A549 (cell line): ENCODE data around the gene NGRN. TPM values are rescaled to one million over a fixed set of nuclear protein-coding genes. Genes with fewer than 3 reads are reported as not detected.
"Not testable (repeated sequence)": the region's sequence is repeated elsewhere in the genome, so short reads cannot be mapped to it uniquely, and the experiment has no call there.

Experiments
- ATAC-seq, 2 experiments: fragments of 200-7000 bp in 1 of 2; fragments of >200 bp in 1 of 2; cut with Nextera tagmentation in 1 of 2; cut with Tn5 transposase in 1 of 2; 3 replicates each; pipeline versions ENCODE4 v1.8.0 to v1.9.1; 2018 to 2020; ENCODE audit warnings: mild to moderate bottlenecking in 1 of 2, moderate library complexity in 1 of 2
- CTCF ChIA-PET: fragments of 300-600 bp; sonication (Branson Sonifier 250); formaldehyde crosslinking; extraction: SDS; loops from one replicate; lab custom pipeline; 2021; ENCODE audit warnings: antibody characterized with exemption, inconsistent platforms; lab: Yijun Ruan, JAX
- POLR2A ChIA-PET: fragments of 350-600 bp; formaldehyde crosslinking; extraction: SDS; loops from one replicate; lab custom pipeline; 2021; ENCODE audit warnings: antibody characterized with exemption, inconsistent platforms; lab: Yijun Ruan, JAX
- DNase-seq, 2 experiments: peaks; one replicate each; pipeline versions ENCODE4 v3.0.0 to v3.0.0-alpha.2; 2011 to 2016; ENCODE audit warnings: low read depth in 1 of 2, low spot score in 1 of 2
- FAIRE-seq: peaks from 2 replicates; lab custom pipeline; 2011; peaks lifted over from hg19 to GRCh38; lab: Jason Lieb, UNC
- H3K27ac ChIP-seq, 2 experiments: fragments of >200 bp; sonication (Bioruptor Twin); formaldehyde crosslinking; 3 replicates each; pipeline ENCODE4 v1.5.1; 2016 to 2017
- H3K4me1 ChIP-seq: fragments of >200 bp; sonication (Bioruptor Twin); formaldehyde crosslinking; 3 replicates; pipeline ENCODE4 v1.6.1; 2016
- H3K4me2 ChIP-seq: fragments of >200 bp; sonication (Bioruptor Twin); formaldehyde crosslinking; 3 replicates; pipeline ENCODE4 v1.6.1; 2016
- H3K4me3 ChIP-seq: fragments of >200 bp; sonication (Bioruptor Twin); formaldehyde crosslinking; 3 replicates; pipeline ENCODE4 v1.5.1; 2016
- H3K9me3 ChIP-seq: fragments of >200 bp; sonication (Bioruptor Twin); formaldehyde crosslinking; 3 replicates; pipeline ENCODE4 v1.6.1; 2016
- CEBPB ChIP-seq, 2 experiments: fragments of >200 bp in 1 of 2; sonication (Bioruptor Twin) in 1 of 2; formaldehyde crosslinking in 1 of 2; IDR thresholded peaks; 2 replicates each; pipeline ENCODE4 v1.6.1; 2012 to 2016
- CTCF ChIP-seq: fragments of >200 bp; sonication (Bioruptor Twin); formaldehyde crosslinking; IDR thresholded peaks from 3 replicates; pipeline ENCODE4 v1.5.1; 2016
- ESRRA ChIP-seq: fragments of 150-350 bp; IDR thresholded peaks from 2 replicates; pipeline ENCODE4 v1.6.1; 2014; ENCODE audit warnings: mild to moderate bottlenecking, low read length, borderline replicate concordance
- FOSB ChIP-seq: fragments of 250-450 bp; sonication (Bioruptor Pico); IDR thresholded peaks from 2 replicates; pipeline ENCODE4 v1.5.0; 2020; ENCODE audit warnings: mild to moderate bottlenecking, moderate library complexity
- FOSL2 ChIP-seq, 2 experiments: fragments of 450-650 bp in 1 of 2; fragments of >200 bp in 1 of 2; sonication (Bioruptor Twin) in 1 of 2; formaldehyde crosslinking; IDR thresholded peaks; 2 replicates each; pipeline versions ENCODE4 v1.5.0 to v1.6.1; 2016 to 2020; ENCODE audit warnings: mild to moderate bottlenecking in 1 of 2, moderate library complexity in 1 of 2
- FOXS1 ChIP-seq: fragments of 250-450 bp; sonication (Bioruptor Pico); IDR thresholded peaks from 2 replicates; pipeline ENCODE4 v1.5.0; 2020; ENCODE audit warnings: mild to moderate bottlenecking, moderate library complexity
- HMGXB4 ChIP-seq: fragments of 250-450 bp; sonication (Bioruptor Pico); IDR thresholded peaks from 2 replicates; pipeline ENCODE4 v1.5.0; 2021; ENCODE audit warnings: mild to moderate bottlenecking, moderate library complexity, borderline replicate concordance
- HOXB13 ChIP-seq: fragments of 250-450 bp; sonication (Bioruptor Pico); IDR thresholded peaks from 2 replicates; pipeline ENCODE4 v1.5.0; 2020; ENCODE audit warnings: low read depth, mild to moderate bottlenecking, moderate library complexity
- MAX ChIP-seq: IDR thresholded peaks from 2 replicates; pipeline ENCODE4 v1.6.1; 2012
- MAZ ChIP-seq: fragments of 150-350 bp; IDR thresholded peaks from 2 replicates; pipeline ENCODE4 v1.6.1; 2014; ENCODE audit warnings: antibody characterized with exemption, low read depth, low read length, borderline replicate concordance
- NFE2L2 ChIP-seq: fragments of 150-350 bp; conservative IDR thresholded peaks from 2 replicates; pipeline ENCODE4 v1.6.1; 2014; ENCODE audit warnings: low read length
- PBX3 ChIP-seq: IDR thresholded peaks from 2 replicates; pipeline ENCODE4 v1.6.1; 2012
- PHF8 ChIP-seq: fragments of 200-600 bp; sonication (generic); IDR thresholded peaks from 2 replicates; pipeline ENCODE4 v1.6.1; 2016; ENCODE audit warnings: low read depth, mild to moderate bottlenecking, antibody characterized with exemption, moderate library complexity, borderline replicate concordance
- RAD21 ChIP-seq, 2 experiments: fragments of >200 bp in 1 of 2; sonication (Bioruptor Twin) in 1 of 2; formaldehyde crosslinking in 1 of 2; IDR thresholded peaks in 1 of 2; conservative IDR thresholded peaks in 1 of 2; 2 replicates in 1 of 2; 3 replicates in 1 of 2; pipeline ENCODE4 v1.6.1; 2012 to 2018; ENCODE audit warnings: inconsistent platforms in 1 of 2
- RFX5 ChIP-seq: fragments of 450-650 bp; IDR thresholded peaks from 2 replicates; pipeline ENCODE4 v1.7.1; 2014; ENCODE audit warnings: antibody characterized with exemption, mild to moderate bottlenecking, moderate library complexity
- SMC3 ChIP-seq: fragments of >200 bp; sonication (Bioruptor Twin); formaldehyde crosslinking; IDR thresholded peaks from 3 replicates; pipeline ENCODE4 v1.6.1; 2018; ENCODE audit warnings: inconsistent platforms
- SREBF2 ChIP-seq: fragments of 450-650 bp; IDR thresholded peaks from 2 replicates; pipeline ENCODE4 v1.6.1; 2014; ENCODE audit warnings: mild to moderate bottlenecking, moderate library complexity
- TFCP2L1 ChIP-seq: fragments of 250-450 bp; sonication (Bioruptor Pico); IDR thresholded peaks from 2 replicates; pipeline ENCODE4 v1.5.0; 2021; ENCODE audit warnings: mild to moderate bottlenecking
- TP53 ChIP-seq: fragments of 250-450 bp; sonication (Bioruptor Pico); IDR thresholded peaks from 2 replicates; pipeline ENCODE4 v1.5.0; 2021; ENCODE audit warnings: mild to moderate bottlenecking, moderate library complexity
- USF2 ChIP-seq: fragments of 450-650 bp; IDR thresholded peaks from 2 replicates; pipeline ENCODE4 v1.6.1; 2014; ENCODE audit warnings: antibody characterized with exemption
- ZC3H11A ChIP-seq: fragments of 450-650 bp; IDR thresholded peaks from 2 replicates; pipeline ENCODE4 v1.6.1; 2014; ENCODE audit warnings: antibody characterized with exemption, mild to moderate bottlenecking
- WGBS: methylation state at CpG from one replicate; pipeline ENCODE4 v1.1.6; 2017; ENCODE audit errors: missing lambda C conversion rate; 5-methylcytosine and 5-hydroxymethylcytosine counted together
- polyA plus RNA-seq, 4 experiments: library from polyadenylated mRNA; depleted of rRNA in 3 of 4; stranded (reverse); fragments of >200 nt; fragmentation: RNase III in 1 of 4; extraction: RNeasy Plus Mini Kit Qiagen cat#74134 plus additional on column Dnase treatment in 1 of 4; gene quantifications; 2 replicates in 3 of 4; 3 replicates in 1 of 4; pipeline ENCODE4 v1.2.3, GENCODE V29; 2011 to 2017

NGRN gene
- polyA plus RNA-seq, 2 of the 4 experiments (the other 2 are of a cell fraction), result 83.2 to 159 TPM

- H3K4me3 ChIP-seq, result no peak overlapping the region
- TF ChIP-seq FOSB (CRISPR knock-in tag), result no peak
- no peak for TF ChIP-seq TP53 (CRISPR knock-in tag)
- TF ChIP-seq ZC3H11A, result no peak
- no peak for TF ChIP-seq TFCP2L1 (CRISPR knock-in tag)
- no peak for TF ChIP-seq PHF8
- H3K4me2 ChIP-seq, result 0 out of 3 replicates have a peak overlapping the region, but pooled peaks have one; percentile 14
- peaks cover 2% of the 10 kb centered on the region; the same call in 1 of the 3 replicates for H3K9me3 ChIP-seq
- CTCF ChIA-PET, result interaction anchor here (1.0 to 5.7 kb wide), 21 partner anchors 12 to 594 kb away, joined by 3 to 104 read pairs (median 9); no protein-coding TSS in a partner anchor
- H3K4me1 ChIP-seq, result no peaks in the 10 kb centered on the region
- POLR2A ChIA-PET, result no interaction called here
- DNase-seq (peak; percentile 62 to 71), FAIRE-seq (no peak), ATAC-seq (peak; percentile 32 to 66; a peak in 3 of 6 replicates)
- 50% methylated on average over 16 of the region's 16 CpGs for WGBS
- H3K27ac ChIP-seq, result no peak overlapping the region
These were observed 26.3 kb downstream of the NGRN start for GRCh38 chr15:90291679-90292356.

GRCh38 chr15:90293040-90293810, 27.8 kb downstream of the NGRN start:
- FAIRE-seq, H3K4me1 ChIP-seq, H3K4me3 ChIP-seq, H3K27ac ChIP-seq: not testable (repeated sequence)
- WGBS, result 60% methylated on average over 8 of the region's 13 CpGs
- peak; percentile 53 to 85 for DNase-seq
- ChIA-PET POLR2A (interaction anchor here (0.6 kb wide), 1 partner anchor 729 kb away, joined by 3 read pairs; no protein-coding TSS in a partner anchor), CTCF (interaction anchor here (0.6 to 5.7 kb wide), 69 partner anchors 8 to 652 kb away, joined by 3 to 104 read pairs (median 4); partner anchors contain the start of genes HDDC3 and TTLL13)
- H3K9me3 ChIP-seq, result peaks cover 14% of the 10 kb centered on the region
- TF ChIP-seq CTCF (peak; percentile 90), SMC3 (peak; percentile 82), USF2 (peak; percentile 23; the same call in 1 of the 2 replicates), RAD21 (conservative IDR thresholded peaks at IDR 0.05 in 1 of 2, IDR thresholded peaks at IDR 0.05 in 1 of 2) (peak; percentile 78 to 80), MAX (0 out of 2 replicates have a peak, but pooled peaks have one; percentile 33)
- H3K4me2 ChIP-seq, result peak overlapping the region; percentile 49
- peak; percentile 93 to 96 for ATAC-seq

- no peak for ATAC-seq
- CTCF ChIA-PET, result interaction anchor here (0.8 to 5.7 kb wide), 41 partner anchors 9 to 637 kb away, joined by 3 to 104 read pairs (median 6); partner anchors contain the start of gene TTLL13
- Histone ChIP-seq H3K27ac (no peak overlapping the region), H3K4me1 (no peaks in the 10 kb centered on the region), H3K9me3 (peaks cover 14% of the 10 kb centered on the region), H3K4me3 (no peak overlapping the region), H3K4me2 (no peak overlapping the region)
- 84% methylated on average over 6 of the region's 6 CpGs for WGBS
- no peak for DNase-seq
- POLR2A ChIA-PET, result no interaction called here
- no peak for FAIRE-seq
- TF ChIP-seq FOSL2 (IDR thresholded peaks at IDR 0.05), result no peak
- no peak for TF ChIP-seq FOSL2 (CRISPR knock-in tag; IDR thresholded peaks at IDR 0.05)
- no peak for TF ChIP-seq HMGXB4
- TF ChIP-seq CEBPB (IDR thresholded peaks at IDR 0.05), result no peak
- TF ChIP-seq TFCP2L1 (CRISPR knock-in tag), result no peak
- no peak for TF ChIP-seq FOXS1 (CRISPR knock-in tag)
- TF ChIP-seq NFE2L2, result no peak
- TF ChIP-seq HOXB13 (CRISPR knock-in tag), result no peak
- TF ChIP-seq CTCF, result no peak
- TF ChIP-seq MAZ, result no peak
- TF ChIP-seq SREBF2, result no peak
- TF ChIP-seq PBX3, result no peak
- no peak for TF ChIP-seq RFX5
- no peak for TF ChIP-seq ESRRA
These were observed 28.7 kb downstream of the NGRN start for GRCh38 chr15:90294159-90294558.
